Loucy (cell line): Measurements from ENCODE around the gene HAGH.

ENCODE experiments used
- EZH2phosphoT487 ChIP-seq: fragments of 200-600 bp; IDR thresholded peaks from 2 replicates; pipeline ENCODE4 v1.6.1; 2018; ENCODE audit warnings: antibody characterized with exemption, mild to moderate bottlenecking, moderate library complexity, borderline replicate concordance
- TF ChIP-seq, protein P1 (sequence below): fragments of 200-600 bp; sonication (generic); conservative IDR thresholded peaks from 2 replicates; pipeline ENCODE4 v1.5.1; 2014; ENCODE audit warnings: mild to moderate bottlenecking, antibody characterized with exemption, low read length

DNA sequence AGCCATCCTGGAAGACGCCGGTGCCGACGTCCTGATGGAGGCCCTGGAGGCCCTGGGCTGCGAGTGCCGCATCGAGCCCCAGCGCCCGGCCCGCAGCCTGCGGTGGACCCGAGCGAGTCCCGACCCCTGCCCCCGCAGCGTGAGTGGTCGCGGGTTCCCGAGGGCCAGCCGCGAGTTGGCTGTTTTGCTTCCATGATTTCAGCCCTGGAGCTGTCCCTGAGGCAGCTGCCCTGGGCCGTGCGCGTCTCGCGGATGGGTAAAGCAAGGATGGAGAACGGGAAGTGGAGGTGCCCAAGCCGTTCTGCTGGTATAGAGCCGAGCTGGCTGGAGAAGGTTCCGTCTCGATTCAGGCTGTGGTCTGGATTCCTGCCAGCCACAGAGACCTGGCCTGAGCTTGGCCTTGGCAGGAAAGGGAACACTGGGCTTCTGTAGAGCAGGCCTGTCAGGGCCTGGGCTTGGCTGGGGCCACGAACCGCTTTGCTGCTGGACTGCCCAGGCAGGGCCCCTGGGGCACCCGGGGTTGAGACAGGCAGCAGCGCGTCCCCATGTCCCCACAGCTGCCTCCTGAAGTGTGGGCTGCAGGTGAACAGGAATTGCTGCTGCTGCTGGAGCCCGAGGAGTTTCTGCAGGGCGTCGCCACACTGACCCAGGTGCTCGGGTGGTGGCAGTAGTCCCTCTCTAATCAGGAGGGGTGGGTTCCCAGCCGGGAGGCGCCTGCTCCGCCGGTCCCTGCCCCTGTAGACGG, 52.8 kb downstream of the HAGH start:
- no peak for TF ChIP-seq EZH2phosphoT487
- TF ChIP-seq, protein P1, sequence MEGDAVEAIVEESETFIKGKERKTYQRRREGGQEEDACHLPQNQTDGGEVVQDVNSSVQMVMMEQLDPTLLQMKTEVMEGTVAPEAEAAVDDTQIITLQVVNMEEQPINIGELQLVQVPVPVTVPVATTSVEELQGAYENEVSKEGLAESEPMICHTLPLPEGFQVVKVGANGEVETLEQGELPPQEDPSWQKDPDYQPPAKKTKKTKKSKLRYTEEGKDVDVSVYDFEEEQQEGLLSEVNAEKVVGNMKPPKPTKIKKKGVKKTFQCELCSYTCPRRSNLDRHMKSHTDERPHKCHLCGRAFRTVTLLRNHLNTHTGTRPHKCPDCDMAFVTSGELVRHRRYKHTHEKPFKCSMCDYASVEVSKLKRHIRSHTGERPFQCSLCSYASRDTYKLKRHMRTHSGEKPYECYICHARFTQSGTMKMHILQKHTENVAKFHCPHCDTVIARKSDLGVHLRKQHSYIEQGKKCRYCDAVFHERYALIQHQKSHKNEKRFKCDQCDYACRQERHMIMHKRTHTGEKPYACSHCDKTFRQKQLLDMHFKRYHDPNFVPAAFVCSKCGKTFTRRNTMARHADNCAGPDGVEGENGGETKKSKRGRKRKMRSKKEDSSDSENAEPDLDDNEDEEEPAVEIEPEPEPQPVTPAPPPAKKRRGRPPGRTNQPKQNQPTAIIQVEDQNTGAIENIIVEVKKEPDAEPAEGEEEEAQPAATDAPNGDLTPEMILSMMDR, result no peak
